Spleen (tissue), 7 donors: ENCODE measurements around the gene FSCN2.

Experiments used
- CTCF ChIP-seq, 11 experiments: fragments of 200-600 bp in 7 of 11; fragments of 450-650 bp in 4 of 11; sonication (generic) in 4 of 11; IDR thresholded peaks in 8 of 11; conservative IDR thresholded peaks in 3 of 11; 1 replicate in 7 of 11; 2 replicates in 4 of 11; pipeline versions ENCODE4 v1.4.0 to v1.8.0; 2016 to 2021; ENCODE audit warnings: antibody characterized with exemption in 11 of 11, inconsistent platforms in 4 of 11, mild to moderate bottlenecking in 1 of 11
- POLR2A ChIP-seq, 3 donors: fragments of 450-650 bp; IDR thresholded peaks; one replicate each; pipeline ENCODE4 v1.5.1; 2017; ENCODE audit warnings: antibody characterized with exemption in 3 of 3, mild to moderate bottlenecking in 1 of 3
- POLR2AphosphoS5 ChIP-seq, 3 donors: sonication (generic); formaldehyde crosslinking; IDR thresholded peaks; one replicate each; pipeline ENCODE4 v1.5.1; 2017; ENCODE audit warnings: antibody characterized with exemption in 3 of 3
- donor health status: DM: no; HTN: no; CAD: no; lungs with moderate emphysema.
- donor health status: DM: no; HTN: no; CAD: no.
- donor health status: DM: no; HTN: no; CAD: no.

- TF ChIP-seq CTCF (IDR thresholded peaks at IDR 0.05 in 8 of 11, conservative IDR thresholded peaks at IDR 0.05 in 3 of 11) (peak; percentile 13 to 81 (median 70)), POLR2A (IDR thresholded peaks at IDR 0.05) (no peak), POLR2AphosphoS5 (IDR thresholded peaks at IDR 0.05) (peak; percentile 28 to 67 (median 48))
Measured at GRCh38 chr17:81537343-81537855, 9.2 kb downstream of the FSCN2 start.
